Iris pigment epithelial cell (primary cell): Measurements from ENCODE around the gene LYVE1.

ENCODE experiments used
- DNase-seq: peaks from one replicate; pipeline ENCODE4 v3.0.0-alpha.2; 2011; ENCODE audit warnings: low read depth

LYVE1 gene

DNA sequence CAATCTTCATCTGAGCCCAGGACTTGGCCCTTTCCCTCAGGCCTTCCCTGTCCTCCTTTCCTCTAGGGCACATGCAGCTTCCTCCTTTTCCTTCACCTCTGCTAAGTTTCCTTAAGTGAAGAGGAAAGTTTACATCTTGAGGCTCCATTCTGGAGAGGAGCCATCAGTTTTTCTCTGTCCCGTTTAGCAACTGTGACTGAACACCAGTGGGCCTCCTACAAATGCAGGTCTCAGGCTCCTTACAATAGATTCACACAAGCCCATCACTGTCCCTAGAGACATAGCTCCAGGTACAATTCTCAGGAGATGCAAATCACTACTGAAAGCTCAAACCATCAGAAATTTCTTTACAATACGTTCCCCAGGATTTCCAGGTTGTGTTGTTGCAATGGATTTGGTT lies 23.3 kb upstream of the LYVE1 start:
- no peak for DNase-seq

DNA sequence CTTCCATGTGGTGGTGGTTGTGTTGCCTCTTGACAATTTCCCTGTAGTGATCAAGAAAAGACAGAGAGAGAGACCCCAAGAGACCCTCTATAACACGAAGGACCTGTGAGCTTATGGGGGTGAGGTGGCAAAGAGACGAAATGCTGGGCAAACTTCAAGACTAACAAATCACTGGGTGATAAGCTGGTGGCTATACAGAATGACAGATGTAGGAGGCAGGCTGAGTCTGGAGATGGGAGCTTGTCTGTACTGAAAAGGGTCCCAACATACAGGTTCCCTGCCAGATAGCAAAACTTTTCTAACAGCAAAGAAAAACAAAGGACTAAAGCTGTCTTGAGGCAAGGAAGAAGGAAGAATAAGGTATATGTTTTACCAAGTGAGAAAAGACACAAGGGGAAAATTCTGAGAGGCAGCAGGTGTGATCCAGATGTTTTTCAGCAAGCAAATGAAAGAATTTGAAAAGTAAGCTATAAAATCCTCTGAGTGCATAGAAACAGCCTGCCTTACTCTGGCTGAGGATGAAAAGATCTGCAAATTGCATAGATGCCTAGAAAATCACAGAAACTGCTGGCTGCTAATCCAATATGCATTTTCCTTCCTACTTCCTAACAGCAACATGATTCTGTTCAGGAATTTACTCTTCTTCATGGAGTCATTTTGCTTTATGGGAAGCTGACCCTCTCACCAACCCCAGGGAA lies 21.9 kb upstream of the LYVE1 start:
- DNase-seq, result no peak

DNA sequence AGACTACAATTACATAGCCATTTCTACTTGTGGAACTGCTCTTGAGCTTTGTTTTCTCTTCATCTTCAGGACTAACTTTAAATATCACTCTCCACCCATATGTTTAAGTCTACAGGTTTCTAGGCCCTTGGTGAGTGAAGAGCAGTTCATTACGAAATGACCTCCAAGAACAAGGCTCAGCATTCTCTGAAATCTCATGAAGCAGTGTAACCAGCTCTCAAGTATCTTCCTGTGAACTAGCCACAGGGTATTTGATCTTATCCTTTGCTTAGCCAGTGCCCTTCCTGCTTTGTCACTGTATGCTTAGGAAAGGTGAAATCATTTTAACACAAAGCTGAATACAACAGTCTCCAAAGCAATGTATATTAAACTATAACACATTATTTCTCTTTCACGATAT lies 20.4 kb upstream of the LYVE1 start:
- peak; percentile 35 for DNase-seq

DNA sequence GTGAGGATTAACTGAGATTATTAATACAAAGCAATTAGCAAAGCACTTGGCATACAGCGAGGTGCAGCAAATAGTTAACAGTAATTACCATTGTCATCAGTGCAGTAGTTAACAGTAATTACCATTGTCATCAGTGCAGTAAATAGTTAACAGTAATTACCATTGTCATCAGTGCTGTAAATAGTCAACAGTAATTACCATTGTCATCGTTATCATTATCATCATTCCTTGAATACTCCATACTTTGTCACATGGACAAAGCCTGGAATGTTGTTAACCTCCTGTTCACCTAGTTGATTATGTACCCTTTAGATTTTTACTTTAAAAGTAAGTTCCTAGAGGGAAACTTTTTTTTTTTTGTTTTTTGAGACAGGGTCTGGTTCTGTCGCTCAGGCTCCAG lies 19.5 kb upstream of the LYVE1 start:
- no peak for DNase-seq

DNA sequence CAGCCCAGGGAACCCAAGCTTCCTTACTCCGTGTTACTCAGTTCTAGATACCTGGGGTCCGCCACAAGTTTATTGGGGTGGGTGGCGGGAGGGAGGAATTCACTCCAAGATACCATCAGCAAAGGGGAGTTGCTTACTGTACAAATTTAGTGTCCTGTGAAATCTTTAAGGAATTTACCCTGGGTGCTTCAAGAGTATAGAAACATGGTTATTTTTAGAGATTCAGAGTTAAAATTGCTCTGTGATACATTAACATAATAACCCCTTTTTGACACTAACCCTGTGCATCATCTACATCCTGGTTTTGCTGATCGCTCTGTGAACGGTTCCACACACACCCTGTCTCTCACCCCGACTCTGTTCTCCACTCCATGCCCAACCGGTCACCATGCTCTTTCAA lies 18.9 kb upstream of the LYVE1 start:
- no peak for DNase-seq

DNA sequence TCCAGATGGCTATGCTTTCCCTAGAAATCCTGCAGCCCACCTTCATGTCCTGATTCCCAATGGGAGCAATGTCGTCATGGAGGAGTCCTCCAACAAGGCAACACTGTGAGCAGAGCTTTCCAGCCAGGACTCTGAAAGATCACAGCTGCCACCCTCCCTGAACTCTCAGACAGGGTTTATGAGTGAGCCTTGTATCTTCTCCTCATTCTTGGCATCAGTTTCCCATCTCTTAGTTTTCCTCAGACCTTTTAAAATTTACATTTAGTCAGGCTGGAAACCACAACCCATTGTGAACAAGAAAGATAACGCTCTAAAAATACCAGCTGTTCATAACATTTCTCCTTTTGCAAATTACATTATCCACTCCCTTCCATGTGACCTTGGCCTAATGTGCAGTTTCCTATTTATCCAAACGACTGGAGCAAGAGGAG lies 15.6 kb upstream of the LYVE1 start:
- no peak for DNase-seq

DNA sequence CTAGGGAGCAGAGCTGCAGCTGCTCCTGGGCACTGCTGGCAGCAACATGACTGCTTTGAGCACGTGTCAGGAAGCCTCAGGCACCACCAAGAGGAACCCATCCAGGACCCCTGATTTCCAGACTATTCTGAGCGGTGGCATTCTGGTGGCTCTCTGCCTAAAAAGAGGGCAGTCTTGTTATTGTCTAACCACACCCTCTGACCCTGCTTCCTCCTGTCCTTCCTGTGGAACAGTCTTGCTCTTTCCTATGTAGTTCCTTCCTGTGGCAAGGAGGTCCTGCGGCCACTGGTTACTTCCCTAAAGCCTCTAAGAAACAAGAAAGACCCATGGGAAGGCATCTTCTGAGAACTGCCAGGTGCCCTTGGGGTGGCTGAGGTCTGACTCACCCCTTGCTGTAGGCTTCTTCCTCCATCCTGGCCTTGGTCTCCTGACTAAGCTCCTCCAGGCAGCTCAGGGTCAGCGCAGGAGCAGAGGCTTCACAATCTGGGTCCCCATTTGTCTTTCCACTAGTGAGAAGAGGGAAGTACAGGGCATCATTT lies 13.1 kb upstream of the LYVE1 start:
- peak; percentile 74 for DNase-seq

DNA sequence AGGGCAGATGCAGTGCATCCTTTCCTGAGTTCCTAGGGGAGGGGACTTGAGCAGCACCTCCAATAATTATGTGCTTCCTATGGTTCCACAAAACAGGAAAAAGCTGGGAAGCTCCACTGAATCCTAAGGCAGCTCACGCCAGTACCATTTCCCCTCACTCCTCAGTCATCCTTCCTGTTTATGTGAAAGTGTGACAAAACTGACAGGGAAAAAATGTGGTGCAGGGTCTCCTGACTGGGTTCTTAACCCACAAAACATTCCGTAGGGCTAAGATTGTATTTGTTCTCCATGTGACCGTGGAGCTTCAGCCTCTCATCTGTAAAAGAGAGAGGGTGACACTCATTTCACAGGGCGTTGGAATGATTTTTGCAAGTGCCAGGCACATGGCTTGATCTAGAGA lies 12.2 kb upstream of the LYVE1 start:
- DNase-seq, result peak; percentile 16

DNA sequence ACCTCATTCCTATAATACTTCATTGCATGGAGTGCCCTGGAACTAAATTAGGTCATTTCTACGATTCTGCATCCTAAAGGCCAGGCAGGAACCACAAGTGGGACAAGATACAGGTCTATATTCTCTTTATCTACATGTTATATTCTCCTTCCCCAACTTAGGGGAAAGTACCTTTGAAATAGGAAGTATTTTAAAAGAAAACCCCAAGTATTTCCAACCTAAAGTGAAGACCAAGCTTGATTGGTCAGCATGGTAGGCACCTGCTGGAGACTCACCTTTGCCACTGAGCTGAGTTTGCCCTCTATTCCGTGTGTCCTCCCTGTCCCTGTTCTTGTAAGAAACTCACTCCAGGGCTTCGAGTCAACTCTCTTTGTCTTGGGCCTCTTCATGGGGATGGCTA lies 11.2 kb upstream of the LYVE1 start:
- no peak for DNase-seq

DNA sequence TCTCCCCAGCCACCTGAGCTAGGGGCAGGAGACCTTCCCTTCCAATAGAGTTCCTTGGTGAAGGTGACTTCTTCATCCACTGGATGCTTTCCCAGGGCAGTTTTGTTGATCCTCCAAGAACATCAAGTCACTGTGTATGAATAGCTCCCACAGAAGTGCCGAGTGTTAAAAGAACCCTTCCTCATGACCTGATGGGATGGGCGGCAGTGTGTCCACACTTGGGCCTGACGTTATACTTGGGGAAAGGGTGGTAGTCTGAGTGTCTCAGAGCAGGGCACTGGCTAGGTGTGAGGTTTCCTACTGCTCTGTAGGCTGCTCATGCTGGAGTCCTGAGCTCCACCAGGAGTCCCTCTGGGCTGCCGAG lies 7.6 kb upstream of the LYVE1 start:
- no peak for DNase-seq

DNA sequence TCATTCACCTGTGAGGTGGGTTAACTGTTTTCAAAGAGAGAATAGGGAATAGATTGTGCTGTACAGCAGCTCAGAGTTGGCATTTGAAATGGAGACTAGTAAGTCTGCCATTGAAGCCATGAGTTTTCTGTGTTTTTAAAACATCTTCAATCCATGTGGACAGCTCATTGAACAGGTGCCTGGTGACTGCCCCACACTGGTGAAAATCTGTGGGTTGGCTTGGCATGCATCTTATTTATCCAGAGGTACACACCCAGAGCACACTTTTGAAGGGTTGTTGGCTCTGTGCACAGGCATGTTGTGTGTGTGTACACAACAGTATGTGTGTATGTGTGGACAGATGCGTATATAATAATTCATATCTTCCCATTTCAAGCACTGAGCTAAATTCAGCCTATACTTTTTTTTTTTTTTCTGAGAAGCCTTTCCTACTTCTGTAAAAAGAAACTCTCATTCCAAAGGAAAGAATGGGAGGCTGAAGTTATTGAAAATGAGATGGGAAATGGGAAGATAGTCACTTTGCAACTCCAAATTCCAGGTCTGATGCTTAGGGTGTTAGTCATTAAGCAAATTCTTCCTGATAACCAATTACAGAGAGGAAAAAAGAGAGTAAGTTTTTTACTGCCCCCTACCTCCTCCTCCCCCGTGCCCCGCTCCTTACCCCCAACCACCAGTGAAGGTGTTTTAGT lies 7.0 kb upstream of the LYVE1 start:
- DNase-seq, result no peak

DNA sequence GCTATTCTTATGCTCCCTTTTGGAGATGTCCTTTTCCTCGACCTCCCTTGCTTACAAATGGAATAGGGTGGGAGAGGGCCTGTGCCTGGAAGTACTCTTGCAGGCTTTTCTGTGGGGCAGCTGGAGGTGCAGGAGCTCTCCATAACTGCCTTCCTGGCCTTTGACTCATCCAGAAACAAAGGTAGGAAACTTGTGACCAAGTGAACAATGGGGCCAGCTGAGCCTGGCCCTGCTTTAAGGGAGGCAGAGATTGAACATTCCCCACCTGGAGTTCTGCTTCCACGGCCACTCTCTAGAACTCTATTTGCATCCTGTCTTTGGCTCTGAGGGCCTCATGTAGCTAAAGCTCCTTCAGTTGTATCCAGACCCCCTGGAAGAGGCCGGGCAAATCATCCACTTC lies 5.1 kb upstream of the LYVE1 start:
- DNase-seq, result no peak

DNA sequence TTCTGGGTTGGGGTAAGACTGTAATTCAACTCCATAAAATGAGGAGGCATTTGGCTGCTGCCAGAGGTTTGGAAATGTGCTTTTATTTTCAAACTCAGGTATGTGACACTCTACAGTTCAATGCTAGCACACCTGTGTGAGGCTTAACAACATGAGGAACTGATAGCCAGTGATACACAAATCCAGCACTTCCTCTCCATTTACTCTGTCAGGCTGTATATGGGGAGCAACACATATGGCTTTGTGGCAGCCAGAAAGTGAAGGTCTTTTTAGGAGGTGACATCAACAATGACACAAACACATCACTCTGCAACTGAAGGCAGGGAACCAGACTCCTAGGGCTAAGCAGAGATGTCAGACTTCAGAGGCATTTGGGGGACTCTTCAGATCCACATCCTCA lies 4.6 kb upstream of the LYVE1 start:
- DNase-seq, result no peak

DNA sequence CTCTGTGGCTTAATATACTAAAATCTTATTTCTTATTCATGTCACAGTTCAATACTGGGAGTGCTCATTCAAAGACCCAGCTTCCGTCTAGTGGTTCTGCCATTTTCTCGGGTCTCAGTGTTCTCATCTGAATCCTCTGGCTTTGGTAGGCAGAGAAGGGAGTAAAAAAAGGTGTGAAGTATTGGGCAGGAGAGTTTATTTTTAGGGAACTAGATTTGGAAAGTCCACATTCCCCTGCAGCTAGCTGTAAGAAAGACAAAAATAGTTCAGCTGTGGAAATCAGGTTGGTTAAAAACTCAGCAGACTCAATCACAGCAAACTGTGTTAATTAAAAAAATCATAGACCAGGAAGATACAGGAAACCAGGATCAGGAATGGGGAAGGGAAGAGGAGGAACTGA lies 4.1 kb upstream of the LYVE1 start:
- no peak for DNase-seq

DNA sequence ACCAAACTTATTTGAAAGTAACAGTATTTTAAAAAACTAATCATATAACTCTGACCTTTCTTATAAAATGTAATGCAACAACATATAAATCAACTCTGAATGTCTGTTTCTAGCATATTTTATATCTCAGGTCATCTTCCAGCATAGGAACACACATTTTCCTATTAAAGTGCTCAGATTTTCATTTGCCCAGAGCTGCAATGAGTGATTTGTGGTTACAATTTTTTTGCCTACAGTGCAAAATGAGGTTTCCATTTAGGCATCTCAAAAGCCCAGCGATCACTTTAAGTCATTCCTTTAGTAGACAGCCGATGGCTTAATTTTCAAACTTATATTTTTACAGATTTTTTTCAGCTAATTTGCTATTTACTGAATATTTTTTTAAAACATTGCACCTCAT lies 1.0 kb downstream of the LYVE1 start:
- DNase-seq, result no peak

DNA sequence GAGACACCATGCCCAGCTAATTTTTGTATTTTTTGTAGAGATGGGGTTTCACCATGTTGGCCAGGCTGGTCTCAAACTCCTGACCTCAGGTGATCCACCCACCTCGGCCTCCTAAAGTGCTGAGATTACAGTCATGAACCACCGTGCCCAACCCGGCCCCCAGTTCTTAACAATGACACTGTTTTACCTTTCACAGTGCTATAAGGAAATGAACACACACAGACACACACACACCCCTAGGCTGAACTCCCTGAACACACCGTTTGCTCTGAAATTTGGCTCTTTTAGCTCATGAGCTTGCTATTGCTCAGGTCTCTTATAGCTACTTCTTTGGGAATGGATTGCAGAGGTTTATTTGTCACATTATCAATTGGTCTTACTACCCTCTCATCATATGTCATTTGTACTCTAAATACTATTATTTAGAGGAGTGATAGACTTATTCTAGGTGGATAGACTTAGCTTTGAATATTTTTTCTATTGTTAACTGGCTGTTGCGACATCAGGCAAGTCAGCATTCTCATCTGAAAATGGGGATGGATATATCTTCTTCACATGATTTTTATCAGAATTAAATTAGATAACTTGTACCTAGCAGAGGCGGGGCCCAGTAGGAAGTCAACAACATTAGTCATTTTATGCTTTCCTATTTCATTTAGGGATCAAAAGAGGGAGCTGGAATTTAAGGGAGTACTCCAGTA lies 2.1 kb downstream of the LYVE1 start:
- DNase-seq, result no peak

DNA sequence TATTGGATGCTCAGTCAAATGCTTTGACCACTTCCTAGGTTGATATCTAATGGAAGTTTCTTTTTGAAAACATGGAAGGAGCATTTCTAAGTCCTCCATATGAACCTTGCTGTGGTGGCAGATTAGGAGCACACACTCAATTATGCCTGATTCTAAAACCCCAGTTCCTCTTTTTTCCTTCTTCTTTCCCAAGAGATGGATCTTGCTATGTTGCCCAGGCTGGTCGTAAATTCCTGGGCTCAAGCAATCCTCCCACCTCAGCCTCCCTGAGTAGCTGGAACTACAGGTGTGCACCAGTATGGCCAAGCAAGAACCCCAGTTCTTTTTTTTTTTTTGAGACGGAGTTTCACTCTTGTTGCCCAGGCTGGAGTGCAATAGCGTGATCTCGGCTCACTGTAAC lies 3.0 kb downstream of the LYVE1 start:
- DNase-seq, result no peak

DNA sequence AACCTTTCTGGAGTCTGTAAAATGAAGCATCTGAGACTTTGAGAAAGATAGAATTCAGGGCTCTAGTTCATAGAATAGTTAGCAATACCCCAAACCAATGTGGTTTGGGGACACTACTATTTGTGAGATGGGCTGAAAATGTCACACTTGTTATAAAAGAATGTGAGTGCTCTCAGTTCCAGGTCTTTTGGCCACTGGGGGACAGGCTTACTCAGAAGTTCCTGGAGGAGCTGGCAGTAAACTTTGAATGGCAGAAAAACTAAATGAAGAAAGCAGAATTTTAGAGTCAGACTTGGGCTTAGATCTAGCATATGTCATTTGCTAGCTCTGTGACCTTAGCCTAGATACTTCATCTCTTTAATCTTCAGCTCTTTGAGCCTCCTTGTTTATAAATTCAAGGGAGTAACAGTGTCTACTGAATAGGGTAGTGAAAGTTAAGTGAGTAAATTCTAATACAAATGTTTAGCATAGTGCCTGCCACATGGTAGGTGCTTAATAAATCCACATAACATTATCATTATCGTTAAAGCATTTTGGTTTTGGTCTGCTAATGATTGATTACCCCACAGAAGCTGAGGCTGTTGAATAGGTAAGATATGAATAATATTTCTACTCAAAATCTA lies 3.7 kb downstream of the LYVE1 start:
- no peak for DNase-seq

DNA sequence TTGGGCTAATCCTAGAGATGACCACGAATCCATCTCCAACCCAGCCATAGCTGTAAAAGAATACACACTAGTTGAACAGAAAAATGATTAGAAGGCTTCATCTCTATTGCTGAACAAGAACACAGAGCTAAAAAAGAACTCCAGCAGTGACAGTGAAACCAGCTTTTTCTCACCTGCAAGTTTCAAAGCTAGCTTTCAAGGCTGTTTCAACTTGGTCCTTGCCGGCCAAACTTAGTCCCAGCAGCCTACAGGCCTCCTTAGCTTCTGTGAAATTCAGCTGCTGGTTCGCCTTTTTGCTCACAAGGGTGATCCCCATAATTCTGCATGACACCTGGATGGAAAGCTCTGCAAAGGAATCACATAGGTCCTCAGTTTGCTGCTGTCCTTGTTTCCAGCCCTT lies 4.4 kb downstream of the LYVE1 start:
- no peak for DNase-seq

DNA sequence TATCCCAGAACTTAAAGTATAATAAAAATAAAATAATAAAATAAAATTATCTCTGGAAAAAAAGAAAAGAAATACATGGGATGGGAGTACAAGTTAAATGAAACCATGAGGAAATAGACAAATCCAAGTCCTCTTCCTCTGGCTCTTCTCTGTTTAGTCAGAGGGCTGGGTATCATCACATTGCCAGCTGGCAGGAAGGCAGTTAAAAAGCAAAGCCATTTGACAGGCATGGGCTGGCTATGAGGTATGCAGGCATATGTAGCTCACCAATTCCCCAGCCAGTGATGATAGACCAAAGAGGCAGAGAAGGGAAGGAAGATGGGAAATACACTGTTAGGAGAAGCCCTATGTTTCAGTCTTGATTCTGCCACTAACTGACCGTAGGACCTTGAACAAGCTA lies 6.5 kb downstream of the LYVE1 start:
- no peak for DNase-seq

DNA sequence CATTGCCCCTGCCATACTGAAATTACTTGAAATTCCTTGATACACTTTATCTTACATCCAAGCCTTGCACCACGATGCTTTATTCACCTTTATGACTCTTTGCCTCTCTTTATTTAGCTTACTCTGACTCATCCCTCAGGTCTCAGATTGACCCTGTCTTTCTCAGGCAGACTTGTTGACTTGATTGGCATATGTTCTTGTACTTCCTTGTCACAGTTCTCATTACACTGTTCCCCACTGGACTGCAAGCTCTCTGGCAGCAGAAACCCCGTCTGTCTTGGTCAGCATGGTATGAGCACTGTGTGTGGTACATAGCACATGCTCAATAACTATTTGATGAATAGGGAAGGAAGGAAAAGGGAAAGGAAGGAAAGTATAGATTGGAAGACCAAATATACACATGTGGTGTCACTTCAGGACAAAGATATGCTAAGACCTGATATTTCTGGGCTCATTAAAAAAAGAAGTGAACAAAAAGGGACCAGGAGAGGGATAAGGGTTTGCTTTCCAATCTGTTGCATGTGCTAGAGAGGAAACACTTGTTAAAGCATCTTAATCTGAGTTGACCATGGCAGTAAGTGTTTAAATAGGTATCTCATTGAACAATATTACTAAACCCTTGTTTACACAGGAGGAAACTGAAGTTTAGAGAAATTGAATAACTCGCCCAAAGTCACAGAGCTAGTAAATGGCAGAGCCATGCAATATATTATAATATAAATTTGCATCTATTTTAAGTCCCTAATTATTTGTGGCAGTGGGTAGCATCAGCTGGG lies 7.2 kb downstream of the LYVE1 start:
- peak; percentile 31 for DNase-seq

DNA sequence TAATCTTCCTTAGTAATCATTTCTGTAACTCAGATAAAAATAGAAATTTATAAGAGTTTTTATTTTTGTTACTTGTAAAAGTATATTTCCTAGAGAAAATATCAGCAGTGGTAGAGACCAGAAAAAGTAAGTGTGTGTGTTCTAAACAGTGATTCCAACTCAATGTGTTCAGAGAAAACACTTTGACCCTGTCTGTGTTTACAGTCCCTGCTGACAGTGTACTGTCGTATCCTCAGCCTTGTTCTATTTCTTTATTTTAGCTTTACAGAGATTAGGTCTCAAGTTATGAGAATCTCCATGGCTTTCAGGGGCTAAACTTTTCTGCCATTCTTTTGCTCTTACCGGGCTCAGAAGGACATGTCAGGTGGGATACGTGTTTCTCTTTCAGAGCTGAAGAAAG lies 10.2 kb downstream of the LYVE1 start:
- no peak for DNase-seq
